T-helper 2 cell treated with Interferon-gamma antibody and Interleukin-4, amounts not matched to agents 5 μg/mL and 100 μg/mL, for 36 hours (primary cell): ENCODE measurements around the gene TDP1.

ENCODE experiments used
- DNase-seq: peaks from one replicate; pipeline ENCODE4 v3.0.0; 2021; ENCODE audit warnings: low spot score
- H3K27ac Mint-ChIP-seq: one replicate; pipeline ENCODE4 v1.8.0; 2021; ENCODE audit warnings: mild to moderate bottlenecking, mixed read lengths
- H3K27me3 Mint-ChIP-seq: one replicate; pipeline ENCODE4 v1.8.0; 2021; ENCODE audit warnings: low read depth, mixed read lengths
- H3K36me3 Mint-ChIP-seq: one replicate; pipeline ENCODE4 v1.8.0; 2021; ENCODE audit warnings: low read depth, mixed read lengths
- H3K4me1 Mint-ChIP-seq: one replicate; pipeline ENCODE4 v1.8.0; 2021; ENCODE audit warnings: low read depth, mixed read lengths
- H3K4me3 Mint-ChIP-seq: one replicate; pipeline ENCODE4 v1.8.0; 2022; ENCODE audit warnings: mild to moderate bottlenecking, moderate library complexity, mixed read lengths
- H3K9me3 Mint-ChIP-seq: one replicate; pipeline ENCODE4 v1.8.0; 2021; ENCODE audit warnings: mixed read lengths

TDP1 gene

DNA sequence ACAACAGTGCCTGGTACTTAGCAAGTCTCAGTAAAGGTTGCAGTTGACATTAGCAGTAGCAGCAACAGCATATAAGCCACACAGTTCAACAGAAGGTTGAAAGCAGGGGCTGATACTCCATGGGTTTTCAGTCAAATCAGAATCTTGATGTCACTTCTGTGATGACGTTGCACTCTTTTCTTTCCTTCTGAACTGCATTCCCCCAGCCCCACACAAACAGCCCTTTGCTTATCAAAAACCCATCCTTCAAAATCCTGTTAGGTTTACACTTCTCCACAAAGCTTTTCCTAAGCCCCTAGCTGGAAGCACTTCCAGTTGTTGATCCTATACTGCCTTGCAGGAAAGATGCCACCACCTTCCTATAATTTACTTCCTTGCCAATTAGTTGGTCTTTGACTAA, 72.1 kb downstream of the TDP1 start:
- no peaks in the 10 kb centered on the region for H3K27me3 Mint-ChIP-seq
- H3K9me3 Mint-ChIP-seq = no peaks in the 10 kb centered on the region
- H3K4me3 Mint-ChIP-seq = no peak overlapping the region
- peaks cover 48% of the 10 kb centered on the region for H3K36me3 Mint-ChIP-seq
- no peak for DNase-seq
- peaks cover 2% of the 10 kb centered on the region for H3K4me1 Mint-ChIP-seq
- H3K27ac Mint-ChIP-seq = no peak overlapping the region

DNA sequence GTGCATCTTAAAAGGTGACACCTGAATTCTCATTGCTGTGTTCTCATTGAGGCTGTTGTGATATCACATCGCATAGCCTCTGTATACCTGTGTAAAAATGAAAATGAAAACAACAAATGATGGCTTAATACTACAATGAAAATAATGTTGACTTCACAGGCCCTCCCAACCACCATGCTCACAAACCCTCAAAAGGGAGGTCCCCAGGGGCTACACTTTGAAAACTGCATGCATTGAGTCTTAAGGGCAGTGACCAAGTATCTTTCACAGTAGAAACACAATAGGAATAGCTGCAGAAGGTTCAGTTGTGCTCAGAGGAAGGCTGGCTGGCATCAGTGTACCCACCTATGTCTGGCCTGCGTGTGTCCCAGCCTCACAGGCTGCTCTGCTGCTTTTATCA, 78.4 kb downstream of the TDP1 start:
- Mint-ChIP-seq H3K9me3 (no peaks in the 10 kb centered on the region), H3K27ac (no peak overlapping the region)

DNA sequence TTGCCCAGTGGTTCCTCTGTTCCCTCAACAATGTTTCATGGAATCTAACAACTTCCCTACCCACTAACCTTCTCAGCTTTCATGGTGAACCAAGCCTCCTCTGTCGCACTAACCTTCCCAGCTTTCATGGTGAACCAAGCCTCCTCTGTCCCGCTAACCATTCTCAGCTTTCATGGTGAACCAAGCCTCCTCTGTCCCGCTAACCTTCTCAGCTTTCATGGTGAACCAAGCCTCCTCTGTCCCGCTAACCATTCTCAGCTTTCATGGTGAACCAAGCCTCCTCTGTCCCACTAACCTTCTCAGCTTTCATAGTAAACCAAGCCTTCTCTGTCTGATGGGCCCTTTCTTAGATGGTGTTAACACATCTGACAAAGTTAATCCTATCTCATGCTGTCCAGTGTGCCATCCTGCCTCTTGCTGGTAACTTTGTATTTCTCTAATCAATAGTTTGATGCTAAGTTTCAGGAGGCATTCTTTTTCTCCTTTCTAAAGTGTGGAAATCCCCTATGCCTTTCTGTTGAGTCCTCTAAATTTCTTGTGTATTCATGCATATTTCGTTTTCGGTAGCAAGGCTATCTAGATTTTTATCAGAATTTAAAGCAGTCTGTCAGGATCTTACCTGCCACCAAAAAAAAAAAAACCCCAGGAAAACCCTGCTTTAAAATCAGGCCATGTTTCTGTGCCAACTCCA, 79.3 kb downstream of the TDP1 start:
- DNase-seq = no peak
- H3K36me3 Mint-ChIP-seq = peaks cover 59% of the 10 kb centered on the region

More for the DNA sequence above, 78.4 kb downstream of the TDP1 start:
- peaks cover 56% of the 10 kb centered on the region for H3K36me3 Mint-ChIP-seq
- H3K4me3 Mint-ChIP-seq = no peak overlapping the region
- peaks cover 2% of the 10 kb centered on the region for H3K4me1 Mint-ChIP-seq
- no peaks in the 10 kb centered on the region for H3K27me3 Mint-ChIP-seq
- no peak for DNase-seq

DNA sequence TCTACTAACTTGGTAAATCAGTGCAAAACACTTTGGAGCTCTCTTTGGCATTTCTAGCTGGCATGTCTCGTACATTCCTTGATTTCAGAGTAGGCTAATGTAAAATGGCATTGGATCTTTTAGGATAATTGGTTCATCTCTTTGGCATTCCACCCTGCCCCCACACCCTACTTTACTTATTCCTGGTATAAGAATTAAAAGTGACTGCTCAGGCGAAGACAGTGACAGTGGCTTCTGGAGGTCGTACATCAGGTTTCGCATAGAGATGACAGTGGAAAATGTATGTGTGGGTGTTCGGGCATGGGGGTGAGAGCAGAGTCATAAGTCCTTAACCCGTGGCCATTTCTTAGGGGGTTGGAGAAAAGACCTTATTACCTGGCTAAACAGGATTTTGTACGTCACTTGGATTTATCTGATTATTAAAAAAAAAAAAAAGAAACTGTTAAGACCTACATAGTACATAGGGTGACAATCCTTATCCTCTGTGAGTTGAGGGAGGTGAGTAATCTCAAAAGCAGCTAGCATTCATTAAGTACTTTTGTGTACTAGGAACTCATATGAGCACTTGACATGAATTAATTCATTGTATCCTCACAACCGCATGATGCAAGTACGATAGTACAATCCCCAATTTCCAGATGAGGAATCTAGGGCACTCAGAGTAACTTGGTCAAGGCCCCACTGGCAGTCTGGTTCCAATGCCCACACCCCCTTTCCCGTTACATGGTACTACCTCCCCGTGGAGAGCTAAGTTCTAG, 83.7 kb downstream of the TDP1 start:
- no peak for DNase-seq
- H3K27me3 Mint-ChIP-seq = no peaks in the 10 kb centered on the region
- H3K4me1 Mint-ChIP-seq = no peaks in the 10 kb centered on the region
- H3K36me3 Mint-ChIP-seq = peaks cover 44% of the 10 kb centered on the region
- no peak overlapping the region for H3K27ac Mint-ChIP-seq
- no peak overlapping the region for H3K4me3 Mint-ChIP-seq
- H3K9me3 Mint-ChIP-seq = no peaks in the 10 kb centered on the region

More for the DNA sequence above, 79.3 kb downstream of the TDP1 start:
- no peak overlapping the region for H3K4me3 Mint-ChIP-seq
- no peaks in the 10 kb centered on the region for H3K27me3 Mint-ChIP-seq
- H3K4me1 Mint-ChIP-seq = peaks cover 2% of the 10 kb centered on the region
- H3K9me3 Mint-ChIP-seq = no peaks in the 10 kb centered on the region
- peak overlapping the region; percentile 24 for H3K27ac Mint-ChIP-seq

DNA sequence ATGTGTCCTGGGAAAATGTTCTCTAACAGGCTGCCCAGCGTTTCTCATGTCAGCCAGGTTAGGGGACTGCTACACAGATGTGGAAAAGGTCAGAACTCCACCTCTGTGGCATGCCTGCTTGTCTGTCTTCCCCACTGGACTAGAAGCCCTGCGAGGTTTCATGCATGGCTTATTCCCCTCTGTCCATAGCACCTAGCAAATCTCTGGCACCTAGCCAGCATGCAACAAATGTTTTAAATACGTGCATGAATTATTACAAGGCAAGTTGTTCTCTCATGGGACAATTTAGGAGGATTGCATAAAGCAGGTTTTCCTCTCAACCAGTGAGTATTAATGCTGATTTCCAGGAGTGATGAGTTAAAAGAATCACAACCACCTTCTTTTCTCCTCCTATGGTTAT, 84.7 kb downstream of the TDP1 start:
- no peaks in the 10 kb centered on the region for H3K27me3 Mint-ChIP-seq
- DNase-seq = no peak
- H3K36me3 Mint-ChIP-seq = peaks cover 36% of the 10 kb centered on the region
- H3K9me3 Mint-ChIP-seq = no peaks in the 10 kb centered on the region
- H3K27ac Mint-ChIP-seq = no peak overlapping the region
- no peak overlapping the region for H3K4me3 Mint-ChIP-seq
- no peaks in the 10 kb centered on the region for H3K4me1 Mint-ChIP-seq

DNA sequence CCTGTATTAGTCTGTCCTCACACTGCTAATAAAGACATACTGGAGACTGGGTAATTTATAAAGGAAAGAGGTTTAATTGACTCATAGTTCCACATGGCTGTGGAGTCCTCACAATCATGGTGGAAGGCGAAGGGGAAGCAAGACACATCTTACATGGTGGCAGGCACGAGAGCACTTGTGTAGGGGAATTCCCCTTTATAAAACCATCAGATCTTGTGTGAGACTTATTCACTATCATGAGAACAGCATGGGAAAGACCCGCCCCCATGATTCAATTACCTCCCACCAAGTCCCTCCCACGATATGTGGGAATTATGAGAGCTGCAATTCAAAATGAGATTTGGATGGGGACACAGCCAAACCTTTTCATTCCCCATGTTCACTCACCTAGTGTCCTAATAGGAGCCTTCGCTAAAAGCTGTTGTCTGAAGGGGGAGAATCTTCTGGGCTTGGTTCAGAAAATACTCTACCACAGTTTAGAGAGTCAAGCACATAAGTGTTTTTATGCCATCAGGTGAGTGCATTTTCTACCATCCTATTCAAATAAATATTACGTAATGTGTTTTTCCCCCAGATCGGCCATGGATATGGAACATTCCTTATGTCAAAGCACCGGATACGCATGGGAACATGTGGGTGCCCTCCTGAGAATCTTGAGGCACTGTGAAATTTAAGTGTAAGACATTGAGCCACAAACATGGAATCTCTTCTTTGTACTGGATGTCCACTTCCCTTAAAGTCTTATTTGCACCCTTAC, 86.9 kb downstream of the TDP1 start:
- Mint-ChIP-seq H3K27me3 (no peaks in the 10 kb centered on the region), H3K4me1 (no peaks in the 10 kb centered on the region), H3K9me3 (no peaks in the 10 kb centered on the region), H3K4me3 (no peak overlapping the region), H3K27ac (no peak overlapping the region), H3K36me3 (peaks cover 22% of the 10 kb centered on the region)
- no peak for DNase-seq

DNA sequence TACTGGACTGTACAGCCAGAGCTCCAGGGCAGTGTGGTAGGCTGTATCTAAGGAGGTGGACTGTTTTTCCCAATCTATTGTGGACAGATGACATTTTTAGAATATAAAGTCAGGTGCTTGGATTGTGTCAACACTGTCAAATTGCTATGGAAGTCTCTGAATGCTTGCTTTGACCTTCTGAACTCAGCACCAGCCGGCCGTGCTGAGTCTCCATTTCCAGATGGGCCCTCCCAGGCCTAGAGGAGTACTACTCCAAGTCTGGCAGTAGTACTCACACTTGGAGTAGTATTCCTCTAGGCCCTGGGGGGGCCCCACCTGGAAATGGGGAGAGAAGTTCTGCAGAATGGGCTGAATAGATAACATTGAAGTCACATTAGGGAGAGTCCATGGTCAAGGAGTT, 89.9 kb downstream of the TDP1 start:
- no peaks in the 10 kb centered on the region for H3K4me1 Mint-ChIP-seq
- no peaks in the 10 kb centered on the region for H3K27me3 Mint-ChIP-seq
- DNase-seq = no peak
- no peak overlapping the region for H3K27ac Mint-ChIP-seq
- no peaks in the 10 kb centered on the region for H3K9me3 Mint-ChIP-seq
- peaks cover 12% of the 10 kb centered on the region for H3K36me3 Mint-ChIP-seq
- no peak overlapping the region for H3K4me3 Mint-ChIP-seq

DNA sequence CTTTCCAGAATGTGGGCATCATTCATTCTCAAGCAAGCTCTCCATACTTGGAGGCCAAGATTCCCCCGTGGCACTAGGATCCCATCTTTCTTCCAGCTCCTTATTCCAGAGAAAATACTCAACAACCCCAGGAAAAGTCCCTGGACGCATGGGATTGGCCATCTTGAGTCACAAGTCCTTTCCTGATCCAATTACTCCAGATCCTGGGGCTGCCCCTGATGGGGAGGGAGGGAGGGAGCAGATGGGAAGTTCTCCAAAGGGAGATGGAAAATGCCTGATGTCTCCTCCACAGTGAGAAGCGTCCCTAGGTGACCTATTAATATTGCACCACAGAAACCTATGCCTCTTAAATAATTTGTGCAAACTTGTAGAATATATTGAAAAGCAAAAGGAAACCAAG, 93.7 kb downstream of the TDP1 start:
- H3K27ac Mint-ChIP-seq = no peak overlapping the region
- no peaks in the 10 kb centered on the region for H3K4me1 Mint-ChIP-seq
- no peaks in the 10 kb centered on the region for H3K9me3 Mint-ChIP-seq
- peaks cover 22% of the 10 kb centered on the region for H3K27me3 Mint-ChIP-seq
- no peak overlapping the region for H3K4me3 Mint-ChIP-seq
- peaks cover 1% of the 10 kb centered on the region for H3K36me3 Mint-ChIP-seq
- no peak for DNase-seq

DNA sequence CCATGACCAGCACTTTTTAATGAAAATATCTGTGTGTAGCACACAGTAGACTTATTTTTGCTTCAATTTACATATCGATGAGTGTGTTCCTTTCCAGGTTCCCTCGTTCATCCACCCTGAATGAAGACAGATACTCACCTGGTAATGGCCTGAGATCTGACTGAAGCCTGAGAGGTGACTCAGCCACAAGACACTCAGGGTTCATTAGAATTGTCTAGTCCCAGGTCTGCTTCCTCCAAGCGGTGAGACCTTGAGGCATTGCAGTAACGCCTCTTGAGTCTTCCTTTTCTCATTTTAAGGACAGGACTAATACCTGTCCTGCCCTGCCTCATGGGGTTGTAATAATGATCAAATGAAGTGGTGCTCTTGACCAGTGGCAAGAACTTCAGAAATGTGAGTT, 94.5 kb downstream of the TDP1 start:
- H3K27ac Mint-ChIP-seq = no peak overlapping the region
- no peaks in the 10 kb centered on the region for H3K4me1 Mint-ChIP-seq
- peaks cover 1% of the 10 kb centered on the region for H3K36me3 Mint-ChIP-seq
- no peak overlapping the region for H3K4me3 Mint-ChIP-seq
- H3K27me3 Mint-ChIP-seq = peaks cover 30% of the 10 kb centered on the region
- DNase-seq = no peak
- no peaks in the 10 kb centered on the region for H3K9me3 Mint-ChIP-seq

DNA sequence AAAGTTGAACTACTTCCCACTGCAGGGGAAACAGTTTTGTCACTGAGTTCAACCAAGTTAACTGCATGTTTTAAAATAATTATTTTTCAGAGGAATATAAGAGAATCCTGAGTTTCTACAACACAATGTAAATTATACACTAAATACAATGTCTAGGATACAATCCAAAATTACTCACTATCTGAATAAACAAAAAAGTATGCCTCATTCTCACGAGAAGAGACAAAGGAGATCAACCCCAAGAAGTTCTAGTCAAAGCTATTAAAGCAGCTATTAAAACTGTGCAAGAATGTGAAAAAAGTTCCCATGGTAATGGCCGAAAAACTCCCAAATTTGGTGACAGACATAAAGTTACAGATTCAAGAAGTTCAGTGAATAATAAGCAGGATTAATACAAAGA, 97.3 kb downstream of the TDP1 start:
- Mint-ChIP-seq H3K27ac (no peak overlapping the region), H3K4me3 (no peak overlapping the region), H3K36me3 (no peaks in the 10 kb centered on the region), H3K9me3 (no peaks in the 10 kb centered on the region), H3K4me1 (no peaks in the 10 kb centered on the region), H3K27me3 (peaks cover 46% of the 10 kb centered on the region)
- no peak for DNase-seq

DNA sequence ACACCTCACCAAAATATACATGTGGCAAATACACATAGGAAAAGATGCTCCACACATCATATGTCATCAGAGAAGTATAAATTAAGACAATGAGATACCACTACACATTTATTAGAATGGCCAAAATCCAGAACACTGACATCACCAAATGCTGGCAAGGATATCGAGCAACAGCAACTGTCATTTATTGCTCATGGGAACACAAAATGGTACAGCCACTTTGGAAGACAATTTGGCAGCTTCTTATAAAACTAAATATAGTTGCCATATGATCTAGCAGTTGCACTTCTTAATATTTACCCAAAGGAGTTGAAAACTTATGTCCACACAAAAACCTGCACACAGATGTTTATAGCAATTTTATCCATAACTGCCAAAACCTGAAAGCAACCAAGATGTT, 99.1 kb downstream of the TDP1 start:
- Mint-ChIP-seq H3K9me3 (no peaks in the 10 kb centered on the region), H3K4me1 (peaks cover 6% of the 10 kb centered on the region), H3K36me3 (no peaks in the 10 kb centered on the region), H3K4me3 (no peak overlapping the region), H3K27ac (no peak overlapping the region), H3K27me3 (peaks cover 61% of the 10 kb centered on the region)
- DNase-seq = no peak

DNA sequence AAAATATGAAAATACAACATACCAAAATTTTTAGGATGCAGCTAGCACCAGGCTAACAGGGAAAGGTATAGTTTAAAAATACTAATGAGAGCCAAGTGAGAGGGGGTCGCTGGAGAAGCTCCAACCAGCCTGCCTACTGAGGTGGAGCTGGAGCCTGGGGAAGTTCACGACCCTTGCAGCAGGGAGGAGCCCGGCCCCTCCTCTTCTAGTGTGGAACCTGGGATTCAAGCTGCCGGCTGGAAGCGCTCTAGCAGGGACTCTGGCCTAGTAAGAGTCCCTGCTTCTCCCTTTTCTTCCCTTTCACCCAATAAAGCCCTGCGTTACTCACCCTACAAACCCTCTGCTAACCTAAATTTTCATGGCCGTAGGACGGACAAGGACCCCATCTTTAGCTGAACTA, 101.1 kb downstream of the TDP1 start:
- no peak overlapping the region for H3K4me3 Mint-ChIP-seq
- peaks cover 11% of the 10 kb centered on the region for H3K4me1 Mint-ChIP-seq
- no peak for DNase-seq
- H3K27me3 Mint-ChIP-seq = peaks cover 62% of the 10 kb centered on the region
- H3K9me3 Mint-ChIP-seq = no peaks in the 10 kb centered on the region
- no peak overlapping the region for H3K27ac Mint-ChIP-seq
- H3K36me3 Mint-ChIP-seq = no peaks in the 10 kb centered on the region

DNA sequence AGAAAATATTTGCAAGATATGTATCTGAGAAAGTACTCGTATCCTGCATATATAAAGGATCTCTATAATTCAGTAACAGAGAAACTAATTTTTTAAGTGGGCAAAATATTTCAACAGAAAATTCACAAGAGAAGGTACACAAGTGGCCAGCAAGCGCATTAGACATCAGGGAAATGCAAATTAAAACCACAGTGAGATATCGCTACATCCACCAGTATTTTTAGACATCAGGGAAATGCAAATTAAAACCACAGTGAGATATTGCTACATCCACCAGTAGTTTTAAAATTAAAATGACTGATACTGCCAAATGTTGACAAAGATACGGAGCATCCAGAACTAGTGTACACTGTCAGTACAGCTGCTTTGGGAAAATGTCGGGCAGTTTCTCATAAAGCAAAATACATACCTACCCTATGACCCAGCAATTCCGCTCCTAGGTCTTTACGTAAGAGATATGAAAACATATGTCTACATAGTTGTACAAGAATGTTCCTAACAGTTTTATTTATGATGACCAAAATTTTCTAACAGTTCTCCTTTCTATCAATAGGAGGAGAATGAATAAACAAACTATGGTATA, 103.2 kb downstream of the TDP1 start:
- DNase-seq = no peak
- Mint-ChIP-seq H3K36me3 (no peaks in the 10 kb centered on the region), H3K4me1 (peaks cover 18% of the 10 kb centered on the region), H3K4me3 (no peak overlapping the region), H3K27me3 (peaks cover 68% of the 10 kb centered on the region), H3K27ac (no peak overlapping the region), H3K9me3 (no peaks in the 10 kb centered on the region)
